BLaER1 (cell line): Measurements from ENCODE around the gene SPINT3.

Experiments
- H3K27ac ChIP-seq: shearing (Covaris generic); formaldehyde crosslinking; 2 replicates; pipeline ENCODE4 v1.8.1; 2022
- H3K27me3 ChIP-seq: shearing (Covaris generic); formaldehyde crosslinking; 2 replicates; pipeline ENCODE4 v1.8.1; 2022
- H3K36me3 ChIP-seq: shearing (Covaris generic); formaldehyde crosslinking; 2 replicates; pipeline ENCODE4 v1.8.1; 2022
- H3K4me1 ChIP-seq: shearing (Covaris generic); formaldehyde crosslinking; 2 replicates; pipeline ENCODE4 v1.8.1; 2022
- H3K4me2 ChIP-seq: shearing (Covaris generic); formaldehyde crosslinking; 2 replicates; pipeline ENCODE4 v1.8.1; 2022
- H3K4me3 ChIP-seq: shearing (Covaris generic); formaldehyde crosslinking; 2 replicates; pipeline ENCODE4 v1.8.1; 2022
- H3K9ac ChIP-seq: shearing (Covaris generic); formaldehyde crosslinking; 2 replicates; pipeline ENCODE4 v1.8.1; 2022
- H3K9me3 ChIP-seq: shearing (Covaris generic); formaldehyde crosslinking; 2 replicates; pipeline ENCODE4 v1.8.1; 2022
- H4K20me1 ChIP-seq: shearing (Covaris generic); formaldehyde crosslinking; 2 replicates; pipeline ENCODE4 v1.8.1; 2022
- Cebpa-rat ChIP-seq: shearing (Covaris generic); IDR thresholded peaks from 2 replicates; pipeline ENCODE4 v1.8.1; 2022

The SPINT3 gene

DNA sequence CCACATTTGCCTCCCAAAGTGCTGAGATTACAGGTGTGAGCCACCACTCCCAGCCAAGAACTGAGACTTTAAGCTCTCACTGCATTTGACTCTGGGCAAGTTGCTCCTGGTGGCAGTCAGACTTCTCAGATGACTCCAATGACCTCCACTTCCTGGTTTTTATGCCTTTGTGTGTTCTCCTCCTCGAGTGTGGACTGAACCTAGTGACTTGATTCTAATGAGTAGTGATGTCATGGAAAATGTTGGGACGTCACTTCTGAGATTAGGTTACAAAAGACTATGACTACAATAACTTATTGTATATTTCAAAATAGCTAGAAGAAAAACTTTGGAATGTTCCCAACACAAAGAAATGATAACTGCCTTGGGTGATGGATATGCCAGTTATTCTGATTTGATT is 12.0 kb downstream of the SPINT3 start:
- H3K4me1 ChIP-seq: peaks cover 15% of the 10 kb centered on the region
- H3K27me3 ChIP-seq: no peaks in the 10 kb centered on the region
- no peak overlapping the region for H3K9ac ChIP-seq
- H3K4me3 ChIP-seq: no peak overlapping the region
- no peak for TF ChIP-seq Cebpa-rat
- H3K27ac ChIP-seq: no peak overlapping the region
- no peaks in the 10 kb centered on the region for H4K20me1 ChIP-seq
- no peak overlapping the region for H3K4me2 ChIP-seq
- no peaks in the 10 kb centered on the region for H3K9me3 ChIP-seq
- no peaks in the 10 kb centered on the region for H3K36me3 ChIP-seq

DNA sequence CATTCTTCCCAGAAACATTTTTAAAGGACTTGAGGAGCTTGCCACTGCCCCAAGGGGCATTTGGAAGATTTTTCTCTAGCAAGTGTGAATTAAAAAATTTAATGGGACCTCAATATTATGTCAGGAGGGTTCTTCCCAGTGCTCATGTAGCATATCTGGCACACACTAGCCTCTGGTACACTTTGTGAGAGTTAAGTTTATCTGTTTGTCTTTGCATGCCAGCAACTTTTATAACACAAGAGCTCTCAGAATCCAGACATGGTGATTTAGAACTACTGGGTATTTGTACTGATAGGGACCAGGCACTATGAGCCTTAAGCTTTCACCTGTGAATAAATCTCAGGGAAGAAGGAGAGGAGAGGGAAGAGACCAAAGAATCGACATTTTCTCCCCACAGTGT is 12.9 kb downstream of the SPINT3 start:
- no peak for TF ChIP-seq Cebpa-rat
- Histone ChIP-seq H4K20me1 (no peaks in the 10 kb centered on the region), H3K27ac (no peak overlapping the region), H3K36me3 (no peaks in the 10 kb centered on the region), H3K4me3 (no peak overlapping the region), H3K9ac (no peak overlapping the region), H3K4me2 (no peak overlapping the region), H3K4me1 (peaks cover 24% of the 10 kb centered on the region), H3K27me3 (no peaks in the 10 kb centered on the region), H3K9me3 (no peaks in the 10 kb centered on the region)

DNA sequence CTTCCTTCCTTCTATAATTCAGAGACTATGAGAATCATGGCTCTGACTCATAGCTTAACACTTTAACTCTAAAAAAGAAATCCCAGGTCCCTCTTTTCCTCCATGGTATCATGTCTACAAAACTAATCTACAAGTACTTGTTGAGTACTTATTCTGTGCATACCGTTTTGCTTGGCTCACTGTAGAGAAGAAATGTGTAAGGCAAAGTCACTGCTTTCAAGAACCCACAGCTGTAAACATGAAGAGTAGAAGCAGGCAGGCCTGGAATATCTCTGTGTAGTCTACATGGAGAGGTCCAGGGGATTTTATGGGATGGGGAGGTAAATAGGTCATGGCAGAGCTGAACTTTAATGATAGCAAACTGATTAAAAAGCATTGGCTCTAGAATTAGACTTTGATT is 13.8 kb downstream of the SPINT3 start:
- Histone ChIP-seq H3K36me3 (no peaks in the 10 kb centered on the region), H3K4me3 (no peak overlapping the region), H4K20me1 (no peaks in the 10 kb centered on the region), H3K9me3 (no peaks in the 10 kb centered on the region), H3K27ac (no peak overlapping the region), H3K4me1 (peaks cover 24% of the 10 kb centered on the region), H3K4me2 (no peak overlapping the region), H3K9ac (no peak overlapping the region), H3K27me3 (no peaks in the 10 kb centered on the region)
- no peak for TF ChIP-seq Cebpa-rat

DNA sequence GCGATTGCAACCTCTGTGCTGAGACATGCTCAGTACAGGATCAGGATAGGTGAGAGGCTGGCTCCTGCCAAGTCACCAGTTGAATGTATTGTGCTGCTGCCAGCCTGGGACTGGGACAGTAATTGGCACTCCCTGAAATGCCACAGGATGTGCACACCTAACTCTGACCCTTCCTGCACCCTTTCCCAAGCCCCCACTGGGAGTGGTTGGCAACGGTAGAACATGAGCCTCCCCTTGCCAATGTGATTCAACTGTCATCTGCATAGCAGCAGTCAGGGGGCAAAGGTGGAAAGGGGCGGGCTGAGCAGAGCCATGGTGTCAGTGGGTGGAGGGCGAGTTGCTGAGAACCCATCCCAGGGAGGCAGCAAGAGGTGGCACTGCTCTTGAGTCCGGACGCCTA is 15.4 kb downstream of the SPINT3 start:
- Histone ChIP-seq H3K36me3 (no peaks in the 10 kb centered on the region), H3K4me3 (no peak overlapping the region), H4K20me1 (no peaks in the 10 kb centered on the region), H3K9ac (no peak overlapping the region), H3K27me3 (no peaks in the 10 kb centered on the region), H3K27ac (no peak overlapping the region), H3K9me3 (no peaks in the 10 kb centered on the region), H3K4me2 (0 out of 2 replicates have a peak overlapping the region, but pooled peaks have one; percentile 19), H3K4me1 (peaks cover 24% of the 10 kb centered on the region)
- no peak for TF ChIP-seq Cebpa-rat

DNA sequence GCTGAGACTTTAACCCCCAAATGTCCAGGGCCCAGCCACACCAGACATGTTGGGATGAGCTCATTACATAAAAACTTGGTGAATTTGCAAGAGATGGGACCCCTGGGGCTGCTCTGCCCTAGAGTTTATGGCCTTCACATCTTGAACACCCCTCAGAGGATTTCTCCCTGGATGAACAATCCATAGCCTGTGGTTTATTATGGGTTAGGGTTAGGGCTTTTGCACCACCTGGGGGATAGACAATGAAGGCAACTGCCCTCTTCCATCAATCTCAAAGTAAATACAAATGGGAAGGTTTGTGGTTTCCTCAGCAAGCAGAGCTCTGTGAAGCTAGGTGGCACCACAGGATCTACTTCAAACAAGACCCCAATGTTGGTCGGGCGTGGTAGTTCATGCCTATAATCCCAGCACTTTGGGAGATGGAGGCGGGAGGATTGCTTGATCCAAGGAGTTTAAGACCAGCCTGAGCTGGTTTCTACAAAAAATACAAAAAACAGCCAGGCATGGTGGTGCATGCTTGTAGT is 17.4 kb downstream of the SPINT3 start:
- no peaks in the 10 kb centered on the region for H3K9me3 ChIP-seq
- no peak overlapping the region for H3K4me3 ChIP-seq
- H3K4me2 ChIP-seq: peak overlapping the region; percentile 19
- no peak overlapping the region for H3K27ac ChIP-seq
- H3K36me3 ChIP-seq: no peaks in the 10 kb centered on the region
- peaks cover 24% of the 10 kb centered on the region for H3K4me1 ChIP-seq
- H3K9ac ChIP-seq: no peak overlapping the region
- no peaks in the 10 kb centered on the region for H3K27me3 ChIP-seq
- no peak for TF ChIP-seq Cebpa-rat
- H4K20me1 ChIP-seq: no peaks in the 10 kb centered on the region

DNA sequence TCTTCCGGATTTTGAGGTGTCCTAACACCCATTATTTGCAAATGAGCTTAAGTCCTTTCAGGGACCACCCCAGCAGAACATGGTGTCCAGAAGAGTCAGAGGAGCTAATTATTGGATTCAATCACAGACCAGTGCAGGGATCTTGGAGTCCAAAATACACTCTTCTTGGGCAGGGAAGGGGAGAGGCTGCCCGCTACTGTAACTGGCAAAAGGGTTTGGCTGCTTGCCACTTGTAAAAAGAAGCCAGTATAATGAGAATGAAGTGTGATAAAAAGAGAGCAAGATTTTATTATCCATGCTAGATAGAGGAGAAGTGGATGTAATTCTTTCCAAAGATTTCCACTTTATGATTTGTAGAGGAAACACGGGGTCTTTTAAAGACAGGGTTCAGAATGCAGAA is 19.3 kb downstream of the SPINT3 start:
- no peak for TF ChIP-seq Cebpa-rat
- H3K9ac ChIP-seq: no peak overlapping the region
- H3K4me1 ChIP-seq: peaks cover 24% of the 10 kb centered on the region
- H3K9me3 ChIP-seq: no peaks in the 10 kb centered on the region
- no peaks in the 10 kb centered on the region for H3K36me3 ChIP-seq
- H4K20me1 ChIP-seq: no peaks in the 10 kb centered on the region
- no peak overlapping the region for H3K27ac ChIP-seq
- H3K4me2 ChIP-seq: no peak overlapping the region
- no peaks in the 10 kb centered on the region for H3K27me3 ChIP-seq
- H3K4me3 ChIP-seq: no peak overlapping the region

DNA sequence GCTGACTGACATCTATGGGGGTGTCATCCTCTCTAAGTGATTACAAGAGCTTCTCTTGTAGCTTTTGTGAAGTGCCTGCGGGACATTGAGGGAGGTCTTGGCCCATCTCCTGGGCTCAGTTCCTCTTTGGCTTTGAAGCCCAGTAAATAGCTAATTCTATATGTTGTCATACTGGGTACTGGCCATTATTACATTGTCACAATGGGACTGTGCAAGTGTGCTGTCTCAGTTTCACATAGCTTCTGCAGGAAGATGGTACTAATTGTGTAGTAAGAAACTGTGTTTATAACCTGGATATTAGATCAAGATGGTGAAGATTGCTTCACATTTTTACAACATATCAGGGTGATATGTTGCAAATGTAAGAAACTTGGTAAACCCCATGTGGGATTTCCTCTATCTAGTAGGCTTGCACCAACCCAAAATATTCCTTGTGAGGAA is 19.9 kb downstream of the SPINT3 start:
- no peak for TF ChIP-seq Cebpa-rat

DNA sequence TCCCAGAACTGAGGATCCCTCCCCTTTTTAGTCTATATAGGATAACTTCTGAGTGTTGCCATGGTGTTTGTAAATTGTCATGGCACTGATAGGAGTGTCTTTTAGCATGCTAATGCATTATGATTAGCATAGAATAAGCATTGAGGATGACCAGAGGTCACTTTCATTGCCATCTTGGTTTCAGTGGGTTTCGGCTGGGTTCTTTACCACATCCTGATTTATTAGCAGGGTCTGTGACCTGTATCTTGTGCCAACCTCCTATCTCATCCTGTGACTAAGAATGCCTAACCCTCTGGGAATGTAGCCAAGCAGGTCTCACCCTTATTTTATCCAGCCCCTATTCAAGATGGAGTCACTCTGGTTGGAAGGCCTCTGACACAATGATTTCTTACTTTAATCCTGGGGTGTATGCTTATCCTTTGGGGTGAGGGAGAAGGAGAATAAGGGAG is 26.3 kb downstream of the SPINT3 start:
- no peak for TF ChIP-seq Cebpa-rat
- Histone ChIP-seq H3K27ac (no peak overlapping the region), H3K4me3 (no peak overlapping the region), H4K20me1 (no peaks in the 10 kb centered on the region), H3K4me2 (no peak overlapping the region), H3K27me3 (no peaks in the 10 kb centered on the region), H3K9ac (no peak overlapping the region), H3K9me3 (no peaks in the 10 kb centered on the region), H3K36me3 (no peaks in the 10 kb centered on the region), H3K4me1 (no peaks in the 10 kb centered on the region)

More for the DNA sequence above, 19.9 kb downstream of the SPINT3 start:
- Histone ChIP-seq H3K27me3 (no peaks in the 10 kb centered on the region), H3K27ac (no peak overlapping the region), H3K4me1 (peaks cover 24% of the 10 kb centered on the region), H3K9me3 (no peaks in the 10 kb centered on the region), H3K9ac (no peak overlapping the region), H3K4me2 (no peak overlapping the region), H3K36me3 (no peaks in the 10 kb centered on the region), H3K4me3 (no peak overlapping the region), H4K20me1 (no peaks in the 10 kb centered on the region)

DNA sequence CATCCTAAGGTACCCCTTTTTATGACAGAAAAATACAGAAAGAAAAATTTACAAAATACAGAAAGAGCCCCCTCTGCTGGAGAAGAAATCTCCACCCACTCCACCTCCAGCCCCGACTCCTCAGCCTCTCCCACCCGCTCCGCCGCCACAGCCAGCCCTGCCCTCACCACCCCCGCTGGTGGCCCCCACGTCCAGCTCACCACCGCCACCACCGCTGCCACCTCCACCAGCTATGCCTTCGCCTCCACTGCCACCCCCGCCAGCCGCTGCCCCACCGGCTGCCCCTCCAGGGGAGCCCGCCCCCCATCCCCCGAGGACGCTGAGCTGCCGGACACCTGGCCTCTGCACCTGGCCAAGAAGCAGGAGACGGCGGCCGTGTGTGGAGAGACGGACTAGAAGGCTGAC is 28.2 kb downstream of the SPINT3 start:
- no peaks in the 10 kb centered on the region for H4K20me1 ChIP-seq
- no peak overlapping the region for H3K4me3 ChIP-seq
- no peak overlapping the region for H3K9ac ChIP-seq
- H3K36me3 ChIP-seq: no peaks in the 10 kb centered on the region
- H3K9me3 ChIP-seq: no peaks in the 10 kb centered on the region
- no peaks in the 10 kb centered on the region for H3K4me1 ChIP-seq
- no peaks in the 10 kb centered on the region for H3K27me3 ChIP-seq
- no peak for TF ChIP-seq Cebpa-rat
- no peak overlapping the region for H3K4me2 ChIP-seq
- no peak overlapping the region for H3K27ac ChIP-seq

DNA sequence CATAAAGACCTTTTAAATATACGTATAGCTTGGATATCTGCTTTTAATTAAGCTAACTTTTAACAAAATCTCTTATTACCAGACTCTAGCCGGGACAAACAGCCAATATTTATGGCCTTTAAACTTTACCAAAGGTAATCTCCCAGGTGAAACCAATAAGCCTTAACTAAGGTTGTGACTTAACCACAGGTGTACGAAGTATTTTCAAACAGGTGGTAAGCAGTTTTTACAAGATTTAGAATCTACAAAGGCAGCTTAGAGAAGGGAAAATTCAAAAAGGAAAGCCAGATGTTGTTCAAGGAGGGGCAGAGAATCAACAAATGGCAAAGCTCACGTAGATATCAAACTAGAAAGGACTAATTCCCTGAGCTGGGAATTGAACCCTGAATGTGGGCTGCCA is 30.0 kb downstream of the SPINT3 start:
- H3K27me3 ChIP-seq: no peaks in the 10 kb centered on the region
- no peak overlapping the region for H3K4me2 ChIP-seq
- H3K36me3 ChIP-seq: no peaks in the 10 kb centered on the region
- H4K20me1 ChIP-seq: no peaks in the 10 kb centered on the region
- H3K4me3 ChIP-seq: no peak overlapping the region
- no peak overlapping the region for H3K27ac ChIP-seq
- no peak for TF ChIP-seq Cebpa-rat
- no peaks in the 10 kb centered on the region for H3K4me1 ChIP-seq
- H3K9me3 ChIP-seq: no peaks in the 10 kb centered on the region
- no peak overlapping the region for H3K9ac ChIP-seq

DNA sequence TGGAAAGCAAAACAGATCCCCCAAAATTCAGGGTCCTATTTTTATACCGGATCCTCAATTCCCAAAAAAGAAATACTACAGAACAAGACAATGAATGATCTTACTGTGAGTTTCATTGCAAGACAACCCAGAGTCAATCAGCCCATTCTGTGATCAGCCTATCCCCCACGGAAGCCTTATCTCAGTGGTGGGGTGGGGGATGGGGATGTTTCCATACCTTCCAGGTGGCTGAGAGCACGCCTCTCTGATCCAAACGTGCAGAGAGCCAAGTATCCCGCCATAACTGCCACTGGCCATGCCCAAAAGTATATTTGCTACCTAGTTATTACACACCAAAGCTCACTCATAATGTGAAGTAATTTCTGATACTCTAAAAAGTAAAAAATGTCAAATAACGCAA is 30.7 kb downstream of the SPINT3 start:
- Histone ChIP-seq H4K20me1 (no peaks in the 10 kb centered on the region), H3K27me3 (no peaks in the 10 kb centered on the region), H3K36me3 (no peaks in the 10 kb centered on the region), H3K4me2 (no peak overlapping the region), H3K4me1 (no peaks in the 10 kb centered on the region), H3K4me3 (no peak overlapping the region), H3K9me3 (no peaks in the 10 kb centered on the region), H3K9ac (no peak overlapping the region), H3K27ac (no peak overlapping the region)
- TF ChIP-seq Cebpa-rat: no peak
